ENCODE data around the gene NFU1.
A peak's percentile ranks its signal among the peaks of the same experiment; 100 is the strongest.
"Not testable (repeated sequence)": the region's sequence is repeated elsewhere in the genome, so short reads cannot be mapped to it uniquely, and the experiment has no call there.

The NFU1 gene

GRCh38 chr2:69452687-69453086 is 15.5 kb upstream of the NFU1 start:
- H3K4me3 ChIP-seq (ENCODE audit: low read length in 2 of 2): no peak overlapping the region
- no peaks in the 10 kb centered on the region for H3K36me3 ChIP-seq (ENCODE audit: control insufficient read depth in 2 of 2, insufficient read depth in 2 of 2, low read length in 2 of 2)
- H3K9ac ChIP-seq (ENCODE audit: low read length in 2 of 2): no peak overlapping the region
- H3K27me3 ChIP-seq (ENCODE audit: control insufficient read depth in 1 of 2, insufficient read depth in 2 of 2, low read length in 2 of 2): no peaks in the 10 kb centered on the region
- H3K4me1 ChIP-seq (ENCODE audit: control insufficient read depth, insufficient read depth, low read length): no peaks in the 10 kb centered on the region
- H3K9me3 ChIP-seq (ENCODE audit: control insufficient read depth in 2 of 2, low read length in 2 of 2): no peaks in the 10 kb centered on the region
- no peak overlapping the region for H3K27ac ChIP-seq (ENCODE audit: low read length)

DNA sequence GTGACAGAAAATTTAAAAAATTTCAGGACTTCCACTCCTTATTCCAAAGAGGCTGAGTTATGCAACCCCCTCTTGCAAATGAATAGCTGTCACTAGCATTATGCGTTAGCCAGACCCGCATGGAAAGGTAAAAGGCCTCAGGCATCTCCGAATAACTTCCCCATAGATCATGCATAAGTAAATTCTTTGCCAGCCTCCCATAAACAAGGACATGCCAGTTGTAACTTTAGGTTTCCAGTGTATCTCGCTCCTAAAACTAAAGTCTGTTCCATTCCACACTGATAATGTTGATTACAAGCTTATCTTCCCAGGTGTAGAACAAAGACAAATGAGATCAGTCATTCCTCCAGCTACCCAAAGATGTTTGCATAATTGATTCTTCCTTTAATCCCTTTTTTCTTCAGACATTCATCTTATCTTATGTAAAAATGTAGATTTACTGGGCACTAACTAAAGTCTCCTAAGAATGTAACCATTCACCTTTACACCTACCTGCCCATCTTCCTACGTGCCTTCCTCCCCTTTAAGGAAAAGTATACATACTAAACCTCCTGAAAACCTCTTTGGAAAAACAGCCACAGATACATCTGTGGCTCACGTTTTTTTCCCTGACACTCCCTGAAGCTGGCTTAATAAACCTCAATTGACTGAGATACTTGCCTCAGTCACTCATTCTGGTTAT is 13.6 kb upstream of the NFU1 start:
- Histone ChIP-seq H3K4me1 (ENCODE audit: control insufficient read depth, insufficient read depth, low read length) (no peaks in the 10 kb centered on the region), H3K36me3 (ENCODE audit: control insufficient read depth in 2 of 2, insufficient read depth in 2 of 2, low read length in 2 of 2) (no peaks in the 10 kb centered on the region), H3K4me3 (ENCODE audit: low read length in 2 of 2) (no peak overlapping the region), H3K9me3 (ENCODE audit: control insufficient read depth in 2 of 2, low read length in 2 of 2) (no peaks in the 10 kb centered on the region), H3K27me3 (ENCODE audit: control insufficient read depth in 1 of 2, insufficient read depth in 2 of 2, low read length in 2 of 2) (no peaks in the 10 kb centered on the region), H3K27ac (ENCODE audit: low read length) (no peak overlapping the region), H3K9ac (ENCODE audit: low read length in 2 of 2) (no peak overlapping the region)

DNA sequence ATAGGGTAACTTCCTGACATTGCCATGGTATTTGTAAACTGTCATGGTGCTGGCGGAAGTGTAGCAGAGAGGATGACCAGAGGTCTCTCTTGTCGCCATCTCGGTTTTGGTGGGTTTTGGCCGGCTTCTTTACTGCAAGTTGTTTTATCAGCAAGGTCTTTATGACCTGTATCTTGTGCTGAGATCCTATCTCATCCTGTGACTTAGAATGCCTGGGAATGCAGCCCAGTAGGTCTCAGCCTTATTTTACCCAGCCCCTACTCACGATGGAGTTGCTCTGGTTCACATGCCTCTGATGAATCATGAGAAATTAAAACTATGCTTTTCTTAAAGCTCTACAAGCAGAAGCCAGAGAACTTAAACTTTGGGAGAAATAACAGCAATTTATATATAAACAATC is 12.7 kb upstream of the NFU1 start:
- Histone ChIP-seq H3K27ac (ENCODE audit: low read length) (no peak overlapping the region), H3K36me3 (ENCODE audit: control insufficient read depth in 2 of 2, insufficient read depth in 2 of 2, low read length in 2 of 2) (no peaks in the 10 kb centered on the region), H3K4me3 (ENCODE audit: low read length in 2 of 2) (no peak overlapping the region)

GRCh38 chr2:69443673-69444072 is 6.4 kb upstream of the NFU1 start:
- not testable (repeated sequence) for H3K36me3 ChIP-seq (ENCODE audit: control insufficient read depth in 2 of 2, insufficient read depth in 2 of 2, low read length in 2 of 2); H3K4me3 ChIP-seq (ENCODE audit: low read length in 2 of 2); H3K9ac ChIP-seq (ENCODE audit: low read length in 2 of 2)

More for the DNA sequence above, 12.7 kb upstream of the NFU1 start:
- Histone ChIP-seq H3K9ac (ENCODE audit: low read length in 2 of 2) (no peak overlapping the region), H3K9me3 (ENCODE audit: control insufficient read depth in 2 of 2, low read length in 2 of 2) (no peaks in the 10 kb centered on the region), H3K4me1 (ENCODE audit: control insufficient read depth, insufficient read depth, low read length) (no peaks in the 10 kb centered on the region), H3K27me3 (ENCODE audit: control insufficient read depth in 1 of 2, insufficient read depth in 2 of 2, low read length in 2 of 2) (no peaks in the 10 kb centered on the region)

DNA sequence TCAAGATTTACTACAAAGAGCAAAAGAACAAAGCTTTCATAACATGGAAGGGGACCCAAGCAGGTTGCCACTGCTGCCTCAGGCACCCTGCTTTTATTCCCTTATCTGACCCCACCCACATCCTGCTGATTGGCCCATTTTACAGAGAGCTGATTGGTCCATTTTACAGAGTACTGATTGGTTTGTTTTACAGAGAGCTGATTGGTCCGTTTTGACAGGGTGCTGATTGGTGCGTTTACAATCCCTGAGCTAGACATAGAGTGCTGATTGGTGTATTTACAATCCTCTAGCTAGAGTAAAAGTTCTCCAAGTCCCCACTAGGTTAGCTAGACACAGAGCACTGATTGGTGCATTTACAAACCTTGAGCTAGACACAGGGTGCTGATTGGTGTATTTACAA is 2.3 kb upstream of the NFU1 start:
- not testable (repeated sequence) for H3K27ac ChIP-seq (ENCODE audit: low read length); H3K36me3 ChIP-seq (ENCODE audit: control insufficient read depth in 2 of 2, insufficient read depth in 2 of 2, low read length in 2 of 2); H3K27me3 ChIP-seq (ENCODE audit: control insufficient read depth in 1 of 2, insufficient read depth in 2 of 2, low read length in 2 of 2); H3K9ac ChIP-seq (ENCODE audit: low read length in 2 of 2); H3K4me3 ChIP-seq (ENCODE audit: low read length in 2 of 2); H3K9me3 ChIP-seq (ENCODE audit: control insufficient read depth in 2 of 2, low read length in 2 of 2)
- peaks cover 19% of the 10 kb centered on the region for H3K4me1 ChIP-seq (ENCODE audit: control insufficient read depth, insufficient read depth, low read length)

More at GRCh38 chr2:69443673-69444072, 6.4 kb upstream of the NFU1 start:
- not testable (repeated sequence) for H3K27me3 ChIP-seq (ENCODE audit: control insufficient read depth in 1 of 2, insufficient read depth in 2 of 2, low read length in 2 of 2); H3K9me3 ChIP-seq (ENCODE audit: control insufficient read depth in 2 of 2, low read length in 2 of 2); H3K4me1 ChIP-seq (ENCODE audit: control insufficient read depth, insufficient read depth, low read length); H3K27ac ChIP-seq (ENCODE audit: low read length)

GRCh38 chr2:69438580-69438979 is 1.3 kb upstream of the NFU1 start:
- Histone ChIP-seq H3K4me3 (ENCODE audit: low read length in 2 of 2) (no peak overlapping the region), H3K27ac (ENCODE audit: low read length) (peak overlapping the region; percentile 99), H3K9ac (ENCODE audit: low read length in 2 of 2) (peak overlapping the region in 1 of 2 donors; percentile 87), H3K4me1 (ENCODE audit: control insufficient read depth, insufficient read depth, low read length) (peaks cover 19% of the 10 kb centered on the region), H3K9me3 (ENCODE audit: control insufficient read depth in 2 of 2, low read length in 2 of 2) (no peaks in the 10 kb centered on the region), H3K27me3 (ENCODE audit: control insufficient read depth in 1 of 2, insufficient read depth in 2 of 2, low read length in 2 of 2) (no peaks in the 10 kb centered on the region), H3K36me3 (ENCODE audit: control insufficient read depth in 2 of 2, insufficient read depth in 2 of 2, low read length in 2 of 2) (no peaks in the 10 kb centered on the region)

- Histone ChIP-seq H3K27me3 (ENCODE audit: control insufficient read depth in 1 of 2, insufficient read depth in 2 of 2, low read length in 2 of 2) (no peaks in the 10 kb centered on the region), H3K36me3 (ENCODE audit: control insufficient read depth in 2 of 2, insufficient read depth in 2 of 2, low read length in 2 of 2) (no peaks in the 10 kb centered on the region), H3K27ac (ENCODE audit: low read length) (peak overlapping the region; percentile 99), H3K9me3 (ENCODE audit: control insufficient read depth in 2 of 2, low read length in 2 of 2) (no peaks in the 10 kb centered on the region), H3K4me3 (ENCODE audit: low read length in 2 of 2) (peak overlapping the region; percentile 73 to 96), H3K4me1 (ENCODE audit: control insufficient read depth, insufficient read depth, low read length) (peaks cover 19% of the 10 kb centered on the region), H3K9ac (ENCODE audit: low read length in 2 of 2) (peak overlapping the region; percentile 87 to 98)
Observed at GRCh38 chr2:69437751-69438154, 518 bp upstream of the NFU1 start.

GRCh38 chr2:69436596-69436937 is 668 bp downstream of the NFU1 start:
- H3K4me1 ChIP-seq (ENCODE audit: control insufficient read depth, insufficient read depth, low read length): peaks cover 19% of the 10 kb centered on the region
- H3K9me3 ChIP-seq (ENCODE audit: control insufficient read depth in 2 of 2, low read length in 2 of 2): no peaks in the 10 kb centered on the region
- H3K9ac ChIP-seq (ENCODE audit: low read length in 2 of 2): peak overlapping the region; percentile 87 to 98
- no peaks in the 10 kb centered on the region for H3K27me3 ChIP-seq (ENCODE audit: control insufficient read depth in 1 of 2, insufficient read depth in 2 of 2, low read length in 2 of 2)
- H3K27ac ChIP-seq (ENCODE audit: low read length): peak overlapping the region; percentile 99
- H3K4me3 ChIP-seq (ENCODE audit: low read length in 2 of 2): peak overlapping the region; percentile 73 to 96
- H3K36me3 ChIP-seq (ENCODE audit: control insufficient read depth in 2 of 2, insufficient read depth in 2 of 2, low read length in 2 of 2): no peaks in the 10 kb centered on the region

DNA sequence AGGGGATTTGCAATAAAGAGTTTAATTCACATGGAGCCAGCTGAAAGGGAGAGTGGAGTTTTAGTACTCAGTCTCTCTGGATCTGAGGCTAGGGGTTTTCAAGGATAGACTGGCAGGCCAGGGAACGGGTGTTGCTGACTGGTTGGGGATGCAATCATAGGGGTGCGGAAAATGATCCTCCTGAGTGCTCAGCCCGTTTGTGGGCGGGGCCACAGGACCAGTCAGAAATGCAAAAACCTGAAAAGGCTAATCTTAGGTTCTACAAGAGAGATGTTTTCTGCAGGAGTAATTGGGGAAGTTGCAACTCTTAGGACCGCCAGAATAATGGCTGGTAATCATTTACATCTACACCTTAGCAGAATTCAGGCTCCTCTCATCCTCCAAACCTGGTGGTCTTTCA is 2.5 kb downstream of the NFU1 start:
- H3K9me3 ChIP-seq (ENCODE audit: control insufficient read depth in 2 of 2, low read length in 2 of 2): no peaks in the 10 kb centered on the region
- H3K4me1 ChIP-seq (ENCODE audit: control insufficient read depth, insufficient read depth, low read length): peaks cover 19% of the 10 kb centered on the region
- H3K36me3 ChIP-seq (ENCODE audit: control insufficient read depth in 2 of 2, insufficient read depth in 2 of 2, low read length in 2 of 2): peaks cover 7 to 15% of the 10 kb centered on the region in 2 donors
- no peaks in the 10 kb centered on the region for H3K27me3 ChIP-seq (ENCODE audit: control insufficient read depth in 1 of 2, insufficient read depth in 2 of 2, low read length in 2 of 2)
- H3K9ac ChIP-seq (ENCODE audit: low read length in 2 of 2): no peak overlapping the region
- no peak overlapping the region for H3K27ac ChIP-seq (ENCODE audit: low read length)
- peak overlapping the region in 1 of 2 donors; percentile 15 for H3K4me3 ChIP-seq (ENCODE audit: low read length in 2 of 2)

- no peaks in the 10 kb centered on the region for H3K27me3 ChIP-seq (ENCODE audit: control insufficient read depth in 1 of 2, insufficient read depth in 2 of 2, low read length in 2 of 2)
- H3K36me3 ChIP-seq (ENCODE audit: control insufficient read depth in 2 of 2, insufficient read depth in 2 of 2, low read length in 2 of 2): peaks cover 13 to 20% of the 10 kb centered on the region in 2 donors
- H3K27ac ChIP-seq (ENCODE audit: low read length): no peak overlapping the region
- no peaks in the 10 kb centered on the region for H3K9me3 ChIP-seq (ENCODE audit: control insufficient read depth in 2 of 2, low read length in 2 of 2)
- H3K9ac ChIP-seq (ENCODE audit: low read length in 2 of 2): no peak overlapping the region
- H3K4me3 ChIP-seq (ENCODE audit: low read length in 2 of 2): no peak overlapping the region
- no peaks in the 10 kb centered on the region for H3K4me1 ChIP-seq (ENCODE audit: control insufficient read depth, insufficient read depth, low read length)
Observed at GRCh38 chr2:69429491-69430183, 7.6 kb downstream of the NFU1 start.

- no peaks in the 10 kb centered on the region for H3K27me3 ChIP-seq (ENCODE audit: control insufficient read depth in 1 of 2, insufficient read depth in 2 of 2, low read length in 2 of 2)
- peaks cover 13 to 20% of the 10 kb centered on the region in 2 donors for H3K36me3 ChIP-seq (ENCODE audit: control insufficient read depth in 2 of 2, insufficient read depth in 2 of 2, low read length in 2 of 2)
- no peak overlapping the region for H3K9ac ChIP-seq (ENCODE audit: low read length in 2 of 2)
- H3K4me3 ChIP-seq (ENCODE audit: low read length in 2 of 2): no peak overlapping the region
- H3K27ac ChIP-seq (ENCODE audit: low read length): no peak overlapping the region
- no peaks in the 10 kb centered on the region for H3K9me3 ChIP-seq (ENCODE audit: control insufficient read depth in 2 of 2, low read length in 2 of 2)
- no peaks in the 10 kb centered on the region for H3K4me1 ChIP-seq (ENCODE audit: control insufficient read depth, insufficient read depth, low read length)
Observed at GRCh38 chr2:69428981-69429380, 8.3 kb downstream of the NFU1 start.
